NCI-H1105 (cell line): ENCODE data around the gene SLC35G1.

ENCODE experiments used
- DNase-seq: peaks from one replicate; lab custom pipeline; 2025; lab: John Stamatoyannopoulos, UW

The SLC35G1 gene

GRCh38 chr10:93879273-93879672 lies 14.5 kb upstream of the SLC35G1 start:
- DNase-seq: no peak

GRCh38 chr10:93894516-93895378 lies 969 bp downstream of the SLC35G1 start:
- no peak for DNase-seq

- DNase-seq: no peak
Observed at GRCh38 chr10:93897070-93897780, 3.4 kb downstream of the SLC35G1 start.

GRCh38 chr10:93899109-93899508 lies 5.3 kb downstream of the SLC35G1 start:
- no peak for DNase-seq

DNA sequence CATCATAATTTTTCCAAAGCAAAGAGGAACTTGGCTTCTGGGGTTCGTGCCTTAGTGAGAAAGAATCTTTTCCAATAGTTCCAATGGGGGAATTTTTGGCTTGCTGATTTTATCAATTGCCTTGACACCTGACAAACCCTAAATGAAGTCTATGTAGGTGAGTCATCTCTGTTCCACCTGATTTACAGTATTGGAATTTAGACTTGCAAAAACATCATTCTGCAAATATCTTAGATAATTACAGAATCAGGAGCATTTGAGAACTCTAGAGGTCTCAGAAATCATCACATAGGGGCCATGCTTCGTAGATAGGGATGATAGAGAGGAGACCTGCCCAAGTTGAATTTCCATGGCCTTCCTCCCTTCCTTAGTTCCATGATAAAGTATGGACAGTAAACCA lies 9.3 kb downstream of the SLC35G1 start:
- no peak for DNase-seq

GRCh38 chr10:93904901-93905300 lies 11.1 kb downstream of the SLC35G1 start:
- DNase-seq: no peak

- DNase-seq: no peak
Observed at GRCh38 chr10:93907059-93907458, 13.3 kb downstream of the SLC35G1 start.

DNA sequence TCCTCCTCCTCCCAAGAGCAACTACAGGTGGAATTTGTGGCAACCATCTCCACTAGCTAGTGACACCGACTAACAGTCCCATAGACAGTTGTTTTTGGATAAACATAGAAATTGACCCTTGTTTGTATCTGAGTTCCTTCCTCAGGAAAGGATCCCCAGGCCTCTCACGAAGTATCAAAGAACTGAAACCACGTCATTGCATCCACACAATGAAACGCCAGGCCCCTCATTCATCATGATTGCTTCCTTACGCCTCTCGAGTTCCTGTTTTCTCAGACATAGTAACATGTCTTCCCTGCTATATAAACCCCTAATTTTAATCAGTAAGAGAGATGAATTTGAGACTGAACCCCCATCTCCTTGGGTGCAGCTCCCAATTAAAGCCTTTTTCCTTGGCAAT lies 18.1 kb downstream of the SLC35G1 start:
- no peak for DNase-seq

GRCh38 chr10:93912444-93912843 lies 18.7 kb downstream of the SLC35G1 start:
- DNase-seq: no peak

- no peak for DNase-seq
Observed at GRCh38 chr10:93913706-93914105, 19.9 kb downstream of the SLC35G1 start.

- DNase-seq: no peak
Observed at GRCh38 chr10:93915598-93915997, 21.8 kb downstream of the SLC35G1 start.

GRCh38 chr10:93916257-93917063 lies 22.7 kb downstream of the SLC35G1 start:
- no peak for DNase-seq

DNA sequence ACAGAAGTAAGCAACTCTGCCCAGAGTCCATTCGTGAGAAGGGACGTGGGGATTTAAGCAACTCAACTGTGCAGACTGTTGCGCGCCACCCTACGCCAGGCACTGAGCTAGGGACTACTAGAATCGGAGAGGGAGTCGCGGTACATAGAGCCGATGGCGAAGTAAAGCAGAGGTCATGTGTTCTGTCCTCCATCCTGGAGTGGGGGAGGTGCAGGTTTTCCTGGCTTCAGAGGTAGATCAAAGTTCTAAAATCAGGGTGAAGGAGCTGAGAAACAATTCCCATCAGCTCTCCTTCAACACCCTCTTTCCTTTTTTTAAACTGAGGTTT lies 23.2 kb downstream of the SLC35G1 start:
- DNase-seq: no peak

DNA sequence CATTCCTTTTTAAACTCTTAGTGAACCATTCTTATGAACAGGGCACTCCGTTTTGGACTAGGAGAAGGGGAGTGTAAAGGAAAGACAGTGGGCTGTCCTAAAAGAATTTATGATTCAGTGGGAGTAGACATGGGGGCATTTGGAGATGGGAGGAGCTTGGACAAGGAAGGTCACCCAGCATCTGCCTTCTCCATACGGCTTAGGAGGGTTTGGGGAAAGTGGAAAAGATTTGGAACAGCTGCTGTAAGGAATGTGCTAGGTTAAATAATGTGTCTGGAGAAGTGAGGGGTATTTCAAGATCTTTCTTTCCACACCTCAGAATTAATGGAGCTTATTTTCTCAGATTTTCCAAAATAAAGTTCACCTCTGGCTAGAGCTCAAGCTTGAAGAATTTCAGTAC lies 24.0 kb downstream of the SLC35G1 start:
- DNase-seq: no peak

DNA sequence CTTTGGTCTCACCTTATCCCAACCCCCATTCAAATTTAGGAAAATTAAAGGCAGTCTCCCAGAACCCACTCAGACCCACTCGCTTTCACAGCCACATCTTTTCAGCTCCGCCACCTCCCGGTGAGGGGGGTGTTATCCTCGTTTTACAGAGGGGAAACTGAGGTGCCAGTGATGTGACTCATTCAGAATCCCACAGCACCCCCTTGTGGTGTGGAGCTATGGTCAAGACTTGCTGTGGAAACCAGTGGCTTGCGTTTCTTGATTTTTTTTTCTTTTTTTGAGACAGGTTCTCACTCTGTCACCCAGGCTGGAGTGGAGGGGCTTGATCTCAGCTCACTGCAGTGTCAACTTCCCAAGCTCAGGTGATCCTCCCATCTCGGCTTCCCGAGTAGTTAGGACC lies 27.6 kb downstream of the SLC35G1 start:
- DNase-seq: no peak

- DNase-seq: no peak
Observed at GRCh38 chr10:93926613-93927012, 32.8 kb downstream of the SLC35G1 start.

- DNase-seq: no peak
Observed at GRCh38 chr10:93938140-93938539, 44.4 kb downstream of the SLC35G1 start.

GRCh38 chr10:93940881-93941280 lies 47.1 kb downstream of the SLC35G1 start:
- no peak for DNase-seq

GRCh38 chr10:93941606-93942005 lies 47.8 kb downstream of the SLC35G1 start:
- DNase-seq: no peak

DNA sequence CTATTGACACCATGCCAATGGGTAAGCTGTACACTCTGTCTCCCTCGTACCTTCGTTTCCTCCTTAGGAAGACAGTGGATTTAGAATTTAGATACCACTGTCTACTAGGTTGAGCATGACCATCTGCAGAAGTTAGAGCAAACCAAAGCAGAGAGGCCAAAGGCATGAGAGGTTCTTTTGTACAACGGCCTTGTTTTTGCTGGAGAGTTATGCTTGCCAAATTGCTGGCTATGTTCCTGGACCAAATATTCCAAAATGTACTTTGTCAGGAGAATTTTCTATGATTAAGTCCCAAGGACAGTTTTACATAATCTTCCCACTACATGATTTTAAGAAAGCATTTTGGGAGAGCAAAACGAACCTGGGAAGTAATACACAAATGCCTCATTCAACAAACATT lies 52.0 kb downstream of the SLC35G1 start:
- DNase-seq: no peak

GRCh38 chr10:93947055-93947454 lies 53.3 kb downstream of the SLC35G1 start:
- no peak for DNase-seq

DNA sequence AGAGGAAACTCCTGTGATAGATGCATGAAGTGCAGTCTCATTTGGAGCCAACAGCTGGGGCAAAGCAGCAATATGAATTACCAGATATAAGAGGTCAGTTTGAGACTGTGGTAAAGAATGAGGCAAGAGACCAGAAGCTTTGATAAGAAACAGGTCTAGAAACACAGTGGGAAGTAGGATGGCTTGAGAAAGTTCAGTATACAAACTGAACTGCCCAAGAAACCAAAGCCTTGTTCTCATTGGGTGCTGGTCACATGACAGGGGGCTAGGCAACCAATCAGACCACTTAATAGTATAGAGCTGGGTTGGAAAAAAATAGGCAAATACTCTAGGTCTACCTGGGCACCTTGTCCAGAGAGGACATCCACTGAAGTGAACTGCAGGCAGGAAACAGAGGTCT lies 53.7 kb downstream of the SLC35G1 start:
- no peak for DNase-seq

GRCh38 chr10:93951905-93952304 lies 58.1 kb downstream of the SLC35G1 start:
- no peak for DNase-seq
